BJ (cell line): Measurements from ENCODE around the gene SOX3. TPM values are rescaled to one million over a fixed set of nuclear protein-coding genes. Genes with fewer than 3 reads are reported as not detected.

Experiments used
- CTCF ChIA-PET: fragments of 350-600 bp; formaldehyde crosslinking; extraction: SDS; loops from one replicate; lab custom pipeline; 2021; ENCODE audit warnings: antibody characterized with exemption, inconsistent platforms; lab: Yijun Ruan, JAX
- POLR2A ChIA-PET: fragments of 300-600 bp; sonication (Branson Sonifier 250); formaldehyde crosslinking; extraction: SDS; loops from one replicate; lab custom pipeline; 2021; ENCODE audit warnings: antibody characterized with exemption; lab: Charles Lee
- DNase-seq: peaks from one replicate; pipeline ENCODE4 v3.0.0-alpha.2; 2011; ENCODE audit warnings: low read depth
- H3K27me3 ChIP-seq: 2 replicates; pipeline ENCODE4 v1.6.0; 2011; ENCODE audit warnings: low read length; ENCODE audit not compliant: control insufficient read depth, insufficient read depth
- H3K36me3 ChIP-seq: 2 replicates; pipeline ENCODE4 v1.5.1; 2011; ENCODE audit warnings: low read length; ENCODE audit not compliant: control insufficient read depth, insufficient read depth
- H3K4me3 ChIP-seq: 2 replicates; pipeline ENCODE4 v1.5.1; 2011; ENCODE audit warnings: low read depth, mild to moderate bottlenecking, control low read depth, low read length
- polyA plus RNA-seq: library from polyadenylated mRNA; depleted of rRNA; stranded (reverse); fragments of >200 nt; gene quantifications from 2 replicates; pipeline ENCODE4 v1.2.3, GENCODE V29; 2011
- TF ChIP-seq, protein P1 (sequence below): IDR thresholded peaks from 2 replicates; pipeline ENCODE4 v1.5.1; 2011; ENCODE audit warnings: low read depth, mild to moderate bottlenecking, control low read depth, inconsistent platforms, low read length, moderate library complexity; ENCODE audit not compliant: insufficient read depth

Gene SOX3
- polyA plus RNA-seq, 1 experiment: not detected

DNA sequence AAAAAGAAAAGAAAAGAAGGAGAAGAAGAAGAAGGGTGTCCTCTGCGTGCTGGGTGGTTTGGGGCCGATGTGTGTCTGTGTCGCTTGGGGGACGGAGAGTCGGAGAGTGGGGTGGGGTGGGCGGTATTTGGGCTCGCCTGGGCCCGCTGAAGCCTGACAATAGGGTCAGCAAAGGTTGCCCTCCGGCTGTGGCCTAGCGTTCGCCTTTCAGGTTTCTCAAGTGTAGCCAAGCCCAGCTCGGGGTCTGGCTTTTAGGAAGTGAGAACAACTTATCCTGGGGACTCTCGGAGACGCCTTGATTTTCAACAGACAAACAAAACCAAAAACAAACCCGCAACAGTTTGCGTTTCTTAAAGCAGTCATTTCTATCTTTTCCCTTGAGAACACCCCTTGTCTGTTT is 4.1 kb upstream of the SOX3 start:
- TF ChIP-seq, protein P1, sequence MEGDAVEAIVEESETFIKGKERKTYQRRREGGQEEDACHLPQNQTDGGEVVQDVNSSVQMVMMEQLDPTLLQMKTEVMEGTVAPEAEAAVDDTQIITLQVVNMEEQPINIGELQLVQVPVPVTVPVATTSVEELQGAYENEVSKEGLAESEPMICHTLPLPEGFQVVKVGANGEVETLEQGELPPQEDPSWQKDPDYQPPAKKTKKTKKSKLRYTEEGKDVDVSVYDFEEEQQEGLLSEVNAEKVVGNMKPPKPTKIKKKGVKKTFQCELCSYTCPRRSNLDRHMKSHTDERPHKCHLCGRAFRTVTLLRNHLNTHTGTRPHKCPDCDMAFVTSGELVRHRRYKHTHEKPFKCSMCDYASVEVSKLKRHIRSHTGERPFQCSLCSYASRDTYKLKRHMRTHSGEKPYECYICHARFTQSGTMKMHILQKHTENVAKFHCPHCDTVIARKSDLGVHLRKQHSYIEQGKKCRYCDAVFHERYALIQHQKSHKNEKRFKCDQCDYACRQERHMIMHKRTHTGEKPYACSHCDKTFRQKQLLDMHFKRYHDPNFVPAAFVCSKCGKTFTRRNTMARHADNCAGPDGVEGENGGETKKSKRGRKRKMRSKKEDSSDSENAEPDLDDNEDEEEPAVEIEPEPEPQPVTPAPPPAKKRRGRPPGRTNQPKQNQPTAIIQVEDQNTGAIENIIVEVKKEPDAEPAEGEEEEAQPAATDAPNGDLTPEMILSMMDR: no peak
- no peak for DNase-seq
- H3K36me3 ChIP-seq: no peaks in the 10 kb centered on the region
- ChIA-PET CTCF (no interaction called here), POLR2A (no interaction called here)
- no peak overlapping the region for H3K4me3 ChIP-seq
- peaks cover 16% of the 10 kb centered on the region for H3K27me3 ChIP-seq

DNA sequence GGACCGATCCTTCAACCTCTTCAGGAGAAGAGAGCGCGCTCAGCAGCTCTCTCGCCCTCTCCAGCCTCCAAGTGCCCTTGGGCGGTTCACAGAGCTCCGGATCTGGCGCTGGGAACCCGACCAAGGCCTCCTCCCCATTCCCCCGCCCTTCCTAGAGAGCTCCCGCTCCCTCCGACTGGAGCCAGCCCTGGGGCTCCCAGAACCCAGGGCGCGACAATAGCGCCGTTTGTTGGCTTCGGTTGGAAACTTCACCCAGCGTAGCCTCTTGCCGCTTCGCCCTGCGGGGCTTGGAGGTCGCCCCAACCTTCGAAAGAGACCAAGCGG is 3.1 kb upstream of the SOX3 start:
- TF ChIP-seq, protein P1: no peak
- POLR2A ChIA-PET: no interaction called here
- no peak for DNase-seq
- no peak overlapping the region for H3K4me3 ChIP-seq
- H3K27me3 ChIP-seq: peaks cover 19% of the 10 kb centered on the region
- H3K36me3 ChIP-seq: no peaks in the 10 kb centered on the region
- CTCF ChIA-PET: no interaction called here

DNA sequence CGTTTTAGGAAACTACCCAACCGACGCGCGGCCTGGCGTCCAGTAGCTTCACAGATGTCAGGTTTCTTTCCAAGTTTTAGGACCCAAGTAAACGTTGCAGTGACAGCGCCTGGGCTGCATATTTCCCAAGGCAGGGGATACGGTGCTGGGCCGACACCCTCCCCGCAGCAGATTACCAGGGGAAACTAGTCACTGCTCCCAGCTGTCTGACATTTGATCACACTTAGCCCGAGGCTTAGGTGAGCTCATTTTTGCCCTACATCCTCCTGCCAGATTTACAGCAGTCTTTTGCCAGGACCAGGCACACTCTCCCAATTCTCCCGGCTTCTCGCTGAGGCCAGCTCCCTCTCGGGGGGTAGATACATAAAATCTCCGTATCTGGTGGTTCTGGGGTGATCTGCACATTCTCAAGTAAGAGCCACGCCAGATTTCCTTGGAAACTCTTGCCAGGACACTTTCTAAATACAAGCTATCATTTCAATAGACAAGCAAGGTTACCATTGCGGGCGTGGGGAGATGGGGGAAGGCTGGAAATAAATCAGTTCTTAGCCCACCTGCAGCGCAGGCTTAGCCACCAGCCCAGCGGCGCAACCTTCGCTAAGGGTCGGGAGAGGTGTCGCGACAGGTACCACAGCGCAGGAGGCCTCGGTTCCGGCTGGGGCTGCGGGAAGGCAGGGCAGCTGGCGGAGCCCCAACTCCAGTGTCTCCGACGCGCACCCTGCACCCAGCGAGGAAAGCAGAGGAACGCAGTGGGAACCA is 2.5 kb upstream of the SOX3 start:
- ChIA-PET POLR2A (no interaction called here), CTCF (no interaction called here)
- peaks cover 19% of the 10 kb centered on the region for H3K27me3 ChIP-seq

DNA sequence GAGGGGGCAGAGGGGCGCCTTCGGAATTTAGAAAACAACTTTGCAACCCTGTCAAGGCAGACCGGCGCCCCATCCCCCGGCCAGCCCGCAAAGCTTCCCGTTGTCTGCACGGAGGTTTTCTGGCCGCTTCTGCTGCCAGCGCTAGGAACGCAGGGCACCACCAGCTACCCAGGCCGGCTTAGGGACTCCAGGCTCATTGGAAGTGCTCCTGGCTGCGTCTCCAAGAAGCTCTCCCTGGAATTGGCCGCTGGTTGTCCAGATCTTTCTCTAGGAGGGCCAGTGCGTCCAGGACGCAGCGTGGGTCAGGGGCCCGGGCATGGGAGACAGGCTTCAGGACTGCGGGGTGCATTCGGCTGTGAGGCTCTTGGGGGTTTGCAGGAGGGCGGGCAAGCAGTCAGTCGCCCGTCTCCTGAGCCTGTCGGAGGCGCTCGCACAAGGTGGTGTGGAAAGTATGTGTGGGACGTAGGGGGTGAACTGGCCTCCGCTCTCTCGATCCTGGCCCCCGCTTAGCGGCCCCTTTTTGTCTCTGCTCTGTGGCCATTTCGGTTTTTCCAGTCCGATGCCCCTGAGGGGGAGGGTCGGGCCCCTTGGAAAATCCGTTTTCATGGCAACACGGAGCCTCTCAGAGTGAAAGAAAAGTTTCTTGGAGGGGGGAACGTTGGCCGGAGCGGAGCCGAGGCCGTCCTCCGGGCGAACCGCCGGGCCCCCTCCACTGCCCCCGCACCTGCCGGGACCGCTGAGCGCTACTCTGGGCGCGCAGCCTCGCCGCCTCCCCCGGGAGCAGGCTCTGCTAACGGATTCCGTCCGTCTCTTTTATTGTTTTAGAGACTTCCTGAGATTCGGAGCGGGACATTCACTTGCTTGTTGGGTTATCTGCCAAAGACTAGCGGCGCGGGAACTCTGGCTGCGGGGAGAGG is 810 bp upstream of the SOX3 start:
- ChIA-PET POLR2A (no interaction called here), CTCF (no interaction called here)
- peaks cover 25% of the 10 kb centered on the region for H3K27me3 ChIP-seq

More for the DNA sequence above, 2.5 kb upstream of the SOX3 start:
- H3K36me3 ChIP-seq: no peaks in the 10 kb centered on the region
- no peak for DNase-seq
- no peak overlapping the region for H3K4me3 ChIP-seq
- TF ChIP-seq, protein P1: no peak

More for the DNA sequence above, 810 bp upstream of the SOX3 start:
- H3K36me3 ChIP-seq: no peaks in the 10 kb centered on the region
- TF ChIP-seq, protein P1: no peak
- H3K4me3 ChIP-seq: no peak overlapping the region
- no peak for DNase-seq
